ENCODE data around the gene STN1. TPM values are rescaled to one million over a fixed set of nuclear protein-coding genes. Genes with fewer than 3 reads are reported as not detected.

The STN1 gene
- total RNA-seq, 1 experiment from 2014 or later, result 28.9 TPM

DNA sequence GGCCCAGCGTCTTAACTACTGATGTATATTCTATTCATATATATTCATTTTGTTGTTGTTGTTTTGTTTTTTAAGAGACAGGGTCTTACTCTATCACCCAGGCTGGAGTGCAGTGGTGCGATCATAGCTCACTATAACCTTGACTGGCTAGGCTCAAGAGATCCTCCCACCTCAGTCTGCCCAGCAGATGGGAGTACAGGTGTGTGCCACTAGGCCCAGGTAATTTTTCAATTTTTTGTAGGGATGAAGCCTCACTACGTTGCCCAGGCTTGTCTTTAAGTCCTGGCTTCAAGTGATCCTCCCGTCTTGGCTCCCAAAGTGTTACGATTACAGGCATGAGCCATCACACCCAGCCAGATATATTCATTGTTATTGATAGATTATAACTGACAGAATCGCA lies 12.9 kb upstream of the STN1 start:
- in situ Hi-C loops (cut with HindIII; ENCODE audit: low pct_unique_long_range_greater_than_20kb, low sequenced_read_pairs), result no loop called here
- Histone ChIP-seq H3K36me3 (ENCODE audit: control insufficient read depth, insufficient read depth, low read length) (no peaks in the 10 kb centered on the region), H3K27ac (ENCODE audit: low read length) (no peak overlapping the region), H3K27me3 (ENCODE audit: control insufficient read depth, insufficient read depth, low read length) (no peaks in the 10 kb centered on the region), H3K9me3 (ENCODE audit: control insufficient read depth, insufficient read depth, low read depth, low read length) (no peaks in the 10 kb centered on the region), H3K4me1 (ENCODE audit: control insufficient read depth, insufficient read depth, low read length) (no peaks in the 10 kb centered on the region), H3K4me3 (ENCODE audit: low read depth in 2 of 2, low read length in 2 of 2) (no peak overlapping the region)
- no TSS peak for BruUV-seq (replicated peaks)
- ChIA-PET POLR2A (no interaction called here), CTCF (no interaction called here)
- ATAC-seq (no peak), DNase-seq (ENCODE audit: low read depth, low spot score) (no peak)
- no peak for TF ChIP-seq SIN3A (IDR thresholded peaks at IDR 0.05; ENCODE audit: borderline replicate concordance, insufficient read depth, low read depth, low read length)
- TF ChIP-seq, protein P1, sequence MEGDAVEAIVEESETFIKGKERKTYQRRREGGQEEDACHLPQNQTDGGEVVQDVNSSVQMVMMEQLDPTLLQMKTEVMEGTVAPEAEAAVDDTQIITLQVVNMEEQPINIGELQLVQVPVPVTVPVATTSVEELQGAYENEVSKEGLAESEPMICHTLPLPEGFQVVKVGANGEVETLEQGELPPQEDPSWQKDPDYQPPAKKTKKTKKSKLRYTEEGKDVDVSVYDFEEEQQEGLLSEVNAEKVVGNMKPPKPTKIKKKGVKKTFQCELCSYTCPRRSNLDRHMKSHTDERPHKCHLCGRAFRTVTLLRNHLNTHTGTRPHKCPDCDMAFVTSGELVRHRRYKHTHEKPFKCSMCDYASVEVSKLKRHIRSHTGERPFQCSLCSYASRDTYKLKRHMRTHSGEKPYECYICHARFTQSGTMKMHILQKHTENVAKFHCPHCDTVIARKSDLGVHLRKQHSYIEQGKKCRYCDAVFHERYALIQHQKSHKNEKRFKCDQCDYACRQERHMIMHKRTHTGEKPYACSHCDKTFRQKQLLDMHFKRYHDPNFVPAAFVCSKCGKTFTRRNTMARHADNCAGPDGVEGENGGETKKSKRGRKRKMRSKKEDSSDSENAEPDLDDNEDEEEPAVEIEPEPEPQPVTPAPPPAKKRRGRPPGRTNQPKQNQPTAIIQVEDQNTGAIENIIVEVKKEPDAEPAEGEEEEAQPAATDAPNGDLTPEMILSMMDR (IDR thresholded peaks at IDR 0.05), result no peak
- TF ChIP-seq TCF7L2 (IDR thresholded peaks at IDR 0.05; ENCODE audit: low read depth, low read length), result no peak
- TF ChIP-seq, protein P2, sequence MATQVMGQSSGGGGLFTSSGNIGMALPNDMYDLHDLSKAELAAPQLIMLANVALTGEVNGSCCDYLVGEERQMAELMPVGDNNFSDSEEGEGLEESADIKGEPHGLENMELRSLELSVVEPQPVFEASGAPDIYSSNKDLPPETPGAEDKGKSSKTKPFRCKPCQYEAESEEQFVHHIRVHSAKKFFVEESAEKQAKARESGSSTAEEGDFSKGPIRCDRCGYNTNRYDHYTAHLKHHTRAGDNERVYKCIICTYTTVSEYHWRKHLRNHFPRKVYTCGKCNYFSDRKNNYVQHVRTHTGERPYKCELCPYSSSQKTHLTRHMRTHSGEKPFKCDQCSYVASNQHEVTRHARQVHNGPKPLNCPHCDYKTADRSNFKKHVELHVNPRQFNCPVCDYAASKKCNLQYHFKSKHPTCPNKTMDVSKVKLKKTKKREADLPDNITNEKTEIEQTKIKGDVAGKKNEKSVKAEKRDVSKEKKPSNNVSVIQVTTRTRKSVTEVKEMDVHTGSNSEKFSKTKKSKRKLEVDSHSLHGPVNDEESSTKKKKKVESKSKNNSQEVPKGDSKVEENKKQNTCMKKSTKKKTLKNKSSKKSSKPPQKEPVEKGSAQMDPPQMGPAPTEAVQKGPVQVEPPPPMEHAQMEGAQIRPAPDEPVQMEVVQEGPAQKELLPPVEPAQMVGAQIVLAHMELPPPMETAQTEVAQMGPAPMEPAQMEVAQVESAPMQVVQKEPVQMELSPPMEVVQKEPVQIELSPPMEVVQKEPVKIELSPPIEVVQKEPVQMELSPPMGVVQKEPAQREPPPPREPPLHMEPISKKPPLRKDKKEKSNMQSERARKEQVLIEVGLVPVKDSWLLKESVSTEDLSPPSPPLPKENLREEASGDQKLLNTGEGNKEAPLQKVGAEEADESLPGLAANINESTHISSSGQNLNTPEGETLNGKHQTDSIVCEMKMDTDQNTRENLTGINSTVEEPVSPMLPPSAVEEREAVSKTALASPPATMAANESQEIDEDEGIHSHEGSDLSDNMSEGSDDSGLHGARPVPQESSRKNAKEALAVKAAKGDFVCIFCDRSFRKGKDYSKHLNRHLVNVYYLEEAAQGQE (IDR thresholded peaks at IDR 0.05; ENCODE audit: insufficient read depth in 1 of 2, low read depth in 2 of 2, low read length in 1 of 2), result no peak
- TF ChIP-seq POLR2AphosphoS5 (IDR thresholded peaks at IDR 0.05; ENCODE audit: low read depth, low read length), result no peak
- intact Hi-C loops (cut with micrococcal nuclease; ENCODE audit: unreplicated experiment), result no loop called here

DNA sequence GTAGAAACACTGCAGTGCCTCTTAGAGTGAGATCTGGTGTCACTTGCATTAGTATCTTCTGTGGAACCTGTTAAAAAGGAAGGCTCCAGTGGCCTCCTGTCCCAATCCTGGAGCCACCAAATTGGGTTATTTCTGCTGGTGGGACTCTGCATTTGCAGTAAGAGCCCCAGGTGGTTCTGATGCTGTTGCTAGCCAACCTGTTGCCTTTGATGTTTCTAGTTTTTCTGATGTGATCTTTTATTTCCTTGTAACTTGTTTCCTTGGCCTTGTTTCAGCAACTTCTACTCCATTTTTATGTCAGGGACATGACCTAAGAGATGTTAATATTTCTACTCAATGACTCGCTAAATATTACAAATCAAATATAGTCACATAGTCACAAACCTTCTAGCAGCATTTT lies 12.5 kb upstream of the STN1 start:
- Histone ChIP-seq H3K9me3 (ENCODE audit: control insufficient read depth, insufficient read depth, low read depth, low read length) (no peaks in the 10 kb centered on the region), H3K27me3 (ENCODE audit: control insufficient read depth, insufficient read depth, low read length) (no peaks in the 10 kb centered on the region), H3K36me3 (ENCODE audit: control insufficient read depth, insufficient read depth, low read length) (no peaks in the 10 kb centered on the region), H3K4me3 (ENCODE audit: low read depth in 2 of 2, low read length in 2 of 2) (no peak overlapping the region), H3K4me1 (ENCODE audit: control insufficient read depth, insufficient read depth, low read length) (no peaks in the 10 kb centered on the region), H3K27ac (ENCODE audit: low read length) (no peak overlapping the region)
- no TSS peak for BruUV-seq (replicated peaks)
- DNase-seq (ENCODE audit: low read depth, low spot score), result no peak
- ATAC-seq, result no peak
- 0 out of 2 replicates have a peak, but pooled peaks have one; percentile 23 for TF ChIP-seq TCF7L2 (IDR thresholded peaks at IDR 0.05; ENCODE audit: low read depth, low read length)
- TF ChIP-seq POLR2AphosphoS5 (IDR thresholded peaks at IDR 0.05; ENCODE audit: low read depth, low read length), result no peak
- intact Hi-C loops (cut with micrococcal nuclease; ENCODE audit: unreplicated experiment) (no loop called here), in situ Hi-C loops (cut with HindIII; ENCODE audit: low pct_unique_long_range_greater_than_20kb, low sequenced_read_pairs) (no loop called here)
- ChIA-PET POLR2A (no interaction called here), CTCF (no interaction called here)

DNA sequence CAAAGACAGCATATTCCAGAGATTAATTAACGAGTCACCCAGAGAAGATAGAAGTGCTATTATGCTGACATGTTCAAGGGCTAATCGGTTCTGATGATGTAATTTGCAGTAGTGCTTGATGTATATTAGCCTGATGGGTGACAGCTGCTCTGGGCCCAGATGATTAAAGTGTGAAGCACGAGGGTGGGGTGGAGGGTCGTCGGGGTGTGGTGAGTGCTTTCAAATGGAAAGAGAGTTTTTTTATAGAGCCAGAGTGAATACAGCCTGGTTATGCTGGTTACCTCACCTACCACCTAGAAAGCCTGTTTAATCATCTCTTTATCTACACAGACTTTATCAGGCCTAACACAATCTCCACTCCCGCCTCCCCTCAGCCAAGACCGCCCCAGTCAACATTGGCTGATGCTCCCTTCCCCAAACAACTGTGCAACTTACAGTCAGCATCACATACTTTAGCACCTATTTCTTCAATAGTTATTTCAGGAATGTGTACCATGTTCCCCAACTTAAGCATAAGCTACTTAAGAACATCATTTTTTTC lies 11.5 kb upstream of the STN1 start:
- H3K27ac ChIP-seq (ENCODE audit: low read length), result no peak overlapping the region
- DNase-seq (ENCODE audit: low read depth, low spot score), result no peak
- CTCF ChIA-PET, result no interaction called here
- H3K4me3 ChIP-seq (ENCODE audit: low read depth in 2 of 2, low read length in 2 of 2), result no peak overlapping the region
- H3K27me3 ChIP-seq (ENCODE audit: control insufficient read depth, insufficient read depth, low read length), result no peaks in the 10 kb centered on the region
- H3K36me3 ChIP-seq (ENCODE audit: control insufficient read depth, insufficient read depth, low read length), result no peaks in the 10 kb centered on the region
- ATAC-seq, result no peak
- in situ Hi-C loops (cut with HindIII; ENCODE audit: low pct_unique_long_range_greater_than_20kb, low sequenced_read_pairs), result no loop called here
- intact Hi-C loops (cut with micrococcal nuclease; ENCODE audit: unreplicated experiment), result no loop called here
- no peak for TF ChIP-seq TCF7L2 (IDR thresholded peaks at IDR 0.05; ENCODE audit: low read depth, low read length)
- TF ChIP-seq, protein P1 (IDR thresholded peaks at IDR 0.05), result no peak
- no peak for TF ChIP-seq POLR2AphosphoS5 (IDR thresholded peaks at IDR 0.05; ENCODE audit: low read depth, low read length)
- TF ChIP-seq SIN3A (IDR thresholded peaks at IDR 0.05; ENCODE audit: borderline replicate concordance, insufficient read depth, low read depth, low read length), result no peak
- TF ChIP-seq, protein P2 (IDR thresholded peaks at IDR 0.05; ENCODE audit: insufficient read depth in 1 of 2, low read depth in 2 of 2, low read length in 1 of 2), result no peak
- no peaks in the 10 kb centered on the region for H3K9me3 ChIP-seq (ENCODE audit: control insufficient read depth, insufficient read depth, low read depth, low read length)
- POLR2A ChIA-PET, result no interaction called here
- BruUV-seq (replicated peaks), result no TSS peak
- no peaks in the 10 kb centered on the region for H3K4me1 ChIP-seq (ENCODE audit: control insufficient read depth, insufficient read depth, low read length)
